Lower leg skin (tissue), 4 donors: Measurements from ENCODE around the gene HOMEZ. TPM values are rescaled to one million over a fixed set of nuclear protein-coding genes. Genes with fewer than 3 reads are reported as not detected.
"Not testable (repeated sequence)": the region's sequence is repeated elsewhere in the genome, so short reads cannot be mapped to it uniquely, and the experiment has no call there.

Source experiments
- DNase-seq, 2 donors: peaks; one replicate each; pipeline ENCODE4 v3.0.0-alpha.2; 2019; ENCODE audit warnings: low spot score in 2 of 2
- H3K4me3 ChIP-seq: fragments of 200-600 bp; sonication (generic); 2 replicates; pipeline ENCODE4 v1.5.1; 2017; ENCODE audit warnings: mild to moderate bottlenecking, low read depth; ENCODE audit not compliant: poor library complexity, severe bottlenecking
- CTCF ChIP-seq, 3 donors: fragments of 450-650 bp; IDR thresholded peaks; one replicate each; pipeline ENCODE4 v1.5.1; 2016; ENCODE audit warnings: antibody characterized with exemption in 3 of 3, mild to moderate bottlenecking in 3 of 3, moderate library complexity in 2 of 3
- POLR2A ChIP-seq, 2 donors: fragments of 450-650 bp; IDR thresholded peaks; one replicate each; pipeline ENCODE4 v1.6.1; 2016 to 2017; ENCODE audit warnings: antibody characterized with exemption in 2 of 2, mild to moderate bottlenecking in 1 of 2, moderate library complexity in 1 of 2
- WGBS, 2 donors: methylation state at CpG; one replicate each; pipeline ENCODE4 v1.1.5; 2018; 5-methylcytosine and 5-hydroxymethylcytosine counted together
- intact Hi-C: fragments of 100-400 bp; cut with DNase I; formaldehyde crosslinking; loops from one replicate; pipeline ENCODE4 v1.15.0; 2023; ENCODE audit warnings: low total_unique reads
- total RNA-seq, 4 donors: library from RNA; depleted of rRNA; stranded (reverse); fragments of >200 nt; gene quantifications; one replicate each; pipeline ENCODE4 v1.1.0, GENCODE V29; 2016

HOMEZ gene
- total RNA-seq, 4 donors from 2014 or later, result 5.3 to 9.7 (median 8.5) TPM

GRCh38 chr14:23237772-23238594 lies 47.9 kb downstream of the HOMEZ start, which contains the start of gene RNF212B:
Gene RNF212B, plus strand, starts transcription at chr14:23237936. Its CDS starts 2,410 bp downstream, at chr14:23240346.
- 27 to 29% methylated on average over 39 of the region's 39 CpGs for WGBS, 2 donors
- TF ChIP-seq CTCF (IDR thresholded peaks at IDR 0.05) (no peak), POLR2A (IDR thresholded peaks at IDR 0.05) (no peak)
- DNase-seq, result peak; percentile 88 to 96
- intact Hi-C loops, result no loop called here
- H3K4me3 ChIP-seq, result no peak within 1 kb of the TSS

- H3K4me3 ChIP-seq, intact Hi-C loops, DNase-seq: not testable (repeated sequence)
- WGBS, 2 donors, result 88 to 92% methylated on average over 8 to 13 of the region's 38 CpGs
Observed at GRCh38 chr14:23232241-23232808, 53.6 kb downstream of the HOMEZ start.

GRCh38 chr14:23228812-23229211 lies 57.1 kb downstream of the HOMEZ start:
- WGBS, 2 donors, result 95 to 98% methylated on average over 1 of the region's 1 CpG
- no peak for DNase-seq
- TF ChIP-seq POLR2A (IDR thresholded peaks at IDR 0.05) (no peak), CTCF (IDR thresholded peaks at IDR 0.05) (no peak)
- no peak overlapping the region for H3K4me3 ChIP-seq
- intact Hi-C loops, result no loop called here

GRCh38 chr14:23227566-23227965 lies 58.4 kb downstream of the HOMEZ start:
- no peak for DNase-seq
- intact Hi-C loops, result no loop called here
- H3K4me3 ChIP-seq, result no peak overlapping the region
- 57 to 65% methylated on average over 4 of the region's 4 CpGs for WGBS, 2 donors
- TF ChIP-seq POLR2A (IDR thresholded peaks at IDR 0.05), result no peak
- TF ChIP-seq CTCF (IDR thresholded peaks at IDR 0.05), result no peak

GRCh38 chr14:23224958-23225357 lies 61.0 kb downstream of the HOMEZ start:
- H3K4me3 ChIP-seq, DNase-seq, intact Hi-C loops: not testable (repeated sequence)
- whole genome bisulfite sequencing, 2 donors, result 83 to 96% methylated on average over 1 of the region's 1 CpG

Other genes starting within 250 kb of the HOMEZ start
- gene PSMB11, start 243.9 kb downstream of the HOMEZ start, total RNA-seq, result not detected
- 1 to 10 TPM; 3.0 to 4.9 (median 3.9) TPM for gene CDH24, start 228.6 kb downstream of the HOMEZ start, total RNA-seq
- gene ACIN1, start 191.0 kb downstream of the HOMEZ start, total RNA-seq, result 10 to 100 TPM; 52.7 to 97.5 (median 79.8) TPM
- 10 to 100 TPM; 14.5 to 29.8 (median 19.7) TPM for gene C14orf119, start 190.6 kb downstream of the HOMEZ start, total RNA-seq
- gene CIROP, start 181.1 kb downstream of the HOMEZ start, total RNA-seq, result not detected
- gene CEBPE, start 166.9 kb downstream of the HOMEZ start, total RNA-seq, result not detected
- 10 to 100 TPM; 32.4 to 67.4 (median 42.9) TPM for gene SLC7A8, start 102.5 kb downstream of the HOMEZ start, total RNA-seq
- under 1 TPM in 1 of 4 donors, not detected in 3; 0.59 TPM for gene RNF212B, start 48.2 kb downstream of the HOMEZ start, total RNA-seq
- 10 to 100 TPM in 1 of 4 donors, 1 to 10 TPM in 3; 7.9 to 14.4 (median 8.6) TPM for gene PPP1R3E, start 16.7 kb upstream of the HOMEZ start, total RNA-seq
- 10 to 100 TPM; 41.5 to 72.2 (median 68.3) TPM for gene BCL2L2, start 20.7 kb upstream of the HOMEZ start, total RNA-seq
- 10 to 100 TPM; 25.5 to 65.8 (median 39.9) TPM for gene PABPN1, start 35.3 kb upstream of the HOMEZ start, total RNA-seq
- 10 to 100 TPM; 16.1 to 33.0 (median 17.9) TPM for gene SLC22A17, start 66.8 kb upstream of the HOMEZ start, total RNA-seq
- gene EFS, start 79.0 kb upstream of the HOMEZ start, total RNA-seq, result 10 to 100 TPM; 38.7 to 73.2 (median 53.5) TPM
- not detected for gene IL25, start 86.7 kb upstream of the HOMEZ start, total RNA-seq
- gene CMTM5, start 90.9 kb upstream of the HOMEZ start, total RNA-seq, result under 1 TPM in 2 of 4 donors, not detected in 2; 0.38 to 0.58 TPM
- gene MYH6, start 122.1 kb upstream of the HOMEZ start, total RNA-seq, result under 1 TPM in 1 of 4 donors, not detected in 3; 0.20 TPM
- gene MYH7, start 149.5 kb upstream of the HOMEZ start, total RNA-seq, result under 1 TPM in 3 of 4 donors, not detected in 1; 0.06 to 0.13 (median 0.08) TPM
- gene NGDN, start 183.6 kb upstream of the HOMEZ start, total RNA-seq, result 10 to 100 TPM; 34.0 to 41.7 (median 37.3) TPM